HG03108 (cell line): ENCODE measurements around the gene CLDN2.
"Not testable (repeated sequence)": the region's sequence is repeated elsewhere in the genome, so short reads cannot be mapped to it uniquely, and the experiment has no call there.

ENCODE experiments used
- ATAC-seq: cut with Tn5 transposase; IDR thresholded peaks from one replicate; pipeline ENCODE4 v1.9.1; 2021; ENCODE audit warnings: moderate library complexity; ENCODE audit not compliant: unreplicated experiment

CLDN2 gene

GRCh38 chrX:106919932-106920452, at the start of gene CLDN2:
TSS of gene CLDN2 (plus strand) at chrX:106920402. CDS start at chrX:106928229, 7,827 bp downstream.
- ATAC-seq = no peak

- ATAC-seq = not testable (repeated sequence)
Observed at GRCh38 chrX:106872796-106873195, 47.4 kb upstream of the CLDN2 start.

GRCh38 chrX:106874075-106874474, 46.1 kb upstream of the CLDN2 start:
- no peak for ATAC-seq

GRCh38 chrX:106875151-106875550, 45.1 kb upstream of the CLDN2 start:
- no peak for ATAC-seq

GRCh38 chrX:106889468-106889867, 30.7 kb upstream of the CLDN2 start:
- no peak for ATAC-seq

- no peak for ATAC-seq
Observed at GRCh38 chrX:106891762-106892460, 28.3 kb upstream of the CLDN2 start.

- peak; percentile 62 for ATAC-seq
Observed at GRCh38 chrX:106894392-106894909, 25.8 kb upstream of the CLDN2 start.

GRCh38 chrX:106894978-106895452, 25.2 kb upstream of the CLDN2 start:
- ATAC-seq = no peak

GRCh38 chrX:106897259-106897658, 22.9 kb upstream of the CLDN2 start:
- no peak for ATAC-seq

- ATAC-seq = peak; percentile 71
Observed at GRCh38 chrX:106898462-106898861, 21.7 kb upstream of the CLDN2 start.

- ATAC-seq = no peak
Observed at GRCh38 chrX:106899276-106899675, 20.9 kb upstream of the CLDN2 start.

GRCh38 chrX:106899841-106900240, 20.4 kb upstream of the CLDN2 start:
- no peak for ATAC-seq

GRCh38 chrX:106901341-106901740, 18.9 kb upstream of the CLDN2 start:
- no peak for ATAC-seq

- ATAC-seq = no peak
Observed at GRCh38 chrX:106901781-106902219, 18.4 kb upstream of the CLDN2 start.

- no peak for ATAC-seq
Observed at GRCh38 chrX:106902684-106903083, 17.5 kb upstream of the CLDN2 start.

GRCh38 chrX:106903291-106903824, 16.8 kb upstream of the CLDN2 start, which contains the start of gene RIPPLY1:
TSS of gene RIPPLY1 (minus strand) at chrX:106903341. CDS start at chrX:106903287, 54 bp downstream.
- ATAC-seq = no peak

- no peak for ATAC-seq
Observed at GRCh38 chrX:106903856-106904528, 16.2 kb upstream of the CLDN2 start.

- no peak for ATAC-seq
Observed at GRCh38 chrX:106905064-106905708, 15.0 kb upstream of the CLDN2 start.

- ATAC-seq = no peak
Observed at GRCh38 chrX:106906361-106906760, 13.8 kb upstream of the CLDN2 start.

GRCh38 chrX:106912864-106913263, 7.3 kb upstream of the CLDN2 start:
- ATAC-seq = no peak
